HCT116 (cell line): ENCODE measurements around the gene RUNX2. TPM values are rescaled to one million over a fixed set of nuclear protein-coding genes. Genes with fewer than 3 reads are reported as not detected.

Experiments used
- ATAC-seq: fragments of 200-7000 bp; cut with Tn5 transposase; 2 replicates; pipeline ENCODE4 v1.9.1; 2020; ENCODE audit warnings: mild to moderate bottlenecking, moderate library complexity
- BruUV-seq: library from RNA; stranded (reverse); fragments of 400-500 nt; replicated peaks from 2 replicates; lab custom pipeline; 2021; lab: Mats Ljungman, UMichigan
- CTCF ChIA-PET: fragments of 300-600 bp; sonication (Branson Sonifier 250); formaldehyde crosslinking; loops from one replicate; lab custom pipeline; 2021; ENCODE audit warnings: antibody characterized with exemption; lab: Charles Lee
- POLR2A ChIA-PET: fragments of 300-600, 350-600 bp; sonication (Branson Sonifier 250); formaldehyde crosslinking; loops from one replicate; lab custom pipeline; 2021; ENCODE audit warnings: antibody characterized with exemption; lab: Charles Lee
- RAD21 ChIA-PET, 2 experiments: fragments of 300-600 bp; sonication (Branson Sonifier 250); formaldehyde crosslinking; loops; one replicate each; lab custom pipeline; 2023; ENCODE audit warnings: low total read pairs in 2 of 2; ENCODE audit not compliant: uncharacterized antibody in 2 of 2, unreplicated experiment in 2 of 2, low non-redundant PET in 1 of 2; lab: Charles Lee
- DNase-seq: peaks from one replicate; pipeline ENCODE4 v3.0.0-alpha.2; 2010; ENCODE audit warnings: low read depth, low spot score
- H2AFZ ChIP-seq: fragments of 200-600 bp; shearing (Covaris generic), sonication (generic); 2 replicates; pipeline ENCODE4 v1.6.1; 2017; ENCODE audit warnings: low read depth, mixed run types, mixed read lengths, antibody characterized with exemption, low read length; ENCODE audit not compliant: poor library complexity, severe bottlenecking
- H3K27ac ChIP-seq: 2 replicates; pipeline ENCODE4 v1.5.1; 2012; ENCODE audit warnings: low read depth, low read length
- H3K27me3 ChIP-seq: fragments of 200-600 bp; sonication (generic); 2 replicates; pipeline ENCODE4 v1.6.1; 2016; ENCODE audit warnings: mixed run types, low read length, mixed read lengths; ENCODE audit not compliant: insufficient read depth
- H3K36me3 ChIP-seq, 2 experiments: fragments of 200-500 bp in 1 of 2; fragments of 200-600 bp in 1 of 2; sonication (Bioruptor generic) in 1 of 2; sonication (generic) in 1 of 2; 2 replicates each; pipeline versions ENCODE4 v1.5.1 to v1.6.1; 2014 to 2016; ENCODE audit warnings: low read length in 2 of 2, inconsistent platforms in 1 of 2, mixed read lengths in 1 of 2, mixed run types in 1 of 2; ENCODE audit not compliant: insufficient read depth in 2 of 2, control insufficient read depth in 1 of 2
- H3K4me1 ChIP-seq, 2 experiments: fragments of 200-600 bp in 1 of 2; sonication (generic) in 1 of 2; 2 replicates each; pipeline versions ENCODE4 v1.5.1 to v1.6.1; 2012 to 2017; ENCODE audit warnings: low read length in 2 of 2, inconsistent platforms in 1 of 2, mild to moderate bottlenecking in 1 of 2, mixed read lengths in 1 of 2, mixed run types in 1 of 2, moderate library complexity in 1 of 2; ENCODE audit not compliant: insufficient read depth in 2 of 2, control insufficient read depth in 1 of 2
- H3K4me2 ChIP-seq: fragments of 200-600 bp; sonication (generic); 2 replicates; pipeline ENCODE4 v1.6.1; 2017; ENCODE audit warnings: mixed run types, low read length, mixed read lengths
- H3K4me3 ChIP-seq, 2 experiments: fragments of 200-600 bp in 1 of 2; sonication (generic) in 1 of 2; replicated peaks in 1 of 2; 2 replicates each; pipeline ENCODE4 v1.5.1; 2011 to 2016; ENCODE audit warnings: low read length in 2 of 2, control low read depth in 1 of 2, low read depth in 1 of 2, mild to moderate bottlenecking in 1 of 2, mixed read lengths in 1 of 2, mixed run types in 1 of 2
- H3K79me2 ChIP-seq: fragments of 200-600 bp; sonication (generic); 2 replicates; pipeline ENCODE4 v1.6.1; 2017; ENCODE audit warnings: mild to moderate bottlenecking, mixed run types, low read length, moderate library complexity, mixed read lengths; ENCODE audit not compliant: insufficient read depth
- H3K9ac ChIP-seq: fragments of 200-600 bp; sonication (generic); 2 replicates; pipeline ENCODE4 v1.6.1; 2016; ENCODE audit warnings: low read length, mixed read lengths
- H3K9me2 ChIP-seq: fragments of 200-600 bp; sonication (generic), shearing (Covaris generic); 2 replicates; pipeline ENCODE4 v1.6.1; 2017; ENCODE audit warnings: mixed run types, mild to moderate bottlenecking, moderate library complexity; ENCODE audit not compliant: insufficient read depth
- H3K9me3 ChIP-seq, 2 experiments: fragments of 200-500 bp in 1 of 2; fragments of 200-600 bp in 1 of 2; sonication (Bioruptor generic) in 1 of 2; sonication (generic) in 1 of 2; 2 replicates each; pipeline ENCODE4 v1.6.1; 2014 to 2017; ENCODE audit warnings: low read length in 2 of 2, mixed read lengths in 2 of 2, inconsistent platforms in 1 of 2, low read depth in 1 of 2, mild to moderate bottlenecking in 1 of 2, mixed run types in 1 of 2, moderate library complexity in 1 of 2; ENCODE audit not compliant: control insufficient read depth in 1 of 2, insufficient read depth in 1 of 2
- H4K20me1 ChIP-seq: fragments of 200-600 bp; sonication (generic), shearing (Covaris generic); 2 replicates; pipeline ENCODE4 v1.6.1; 2017; ENCODE audit warnings: mixed run types, mild to moderate bottlenecking, moderate library complexity; ENCODE audit not compliant: insufficient read depth
- CBX3 ChIP-seq: IDR thresholded peaks from 2 replicates; pipeline ENCODE4 v1.6.1; 2012; ENCODE audit warnings: low read depth
- CEBPB ChIP-seq: IDR thresholded peaks from 2 replicates; pipeline ENCODE4 v1.6.1; 2012; ENCODE audit warnings: low read depth
- EGR1 ChIP-seq: IDR thresholded peaks from 2 replicates; pipeline ENCODE4 v1.6.1; 2012; ENCODE audit warnings: low read depth
- ELF1 ChIP-seq: IDR thresholded peaks from 2 replicates; pipeline ENCODE4 v1.6.1; 2012; ENCODE audit warnings: low read depth, borderline replicate concordance
- EZH2phosphoT487 ChIP-seq: fragments of 200-600 bp; IDR thresholded peaks from 2 replicates; pipeline ENCODE4 v1.6.1; 2018; ENCODE audit warnings: antibody characterized with exemption, borderline replicate concordance
- FOSL1 ChIP-seq: IDR thresholded peaks from 2 replicates; pipeline ENCODE4 v1.6.1; 2012; ENCODE audit warnings: low read depth
- JUND ChIP-seq: IDR thresholded peaks from 2 replicates; pipeline ENCODE4 v1.6.1; 2012
- POLR2A ChIP-seq: IDR thresholded peaks from 2 replicates; pipeline ENCODE4 v1.7.0; 2011; ENCODE audit warnings: borderline replicate concordance; ENCODE audit not compliant: insufficient read depth, insufficient read length; ENCODE audit errors: extremely low read depth
- POLR2AphosphoS5 ChIP-seq: IDR thresholded peaks from 2 replicates; pipeline ENCODE4 v1.6.1; 2011; ENCODE audit warnings: mild to moderate bottlenecking, low read depth, low read length, moderate library complexity
- SIN3A ChIP-seq: IDR thresholded peaks from 2 replicates; pipeline ENCODE4 v1.6.1; 2012; ENCODE audit warnings: low read depth
- SP1 ChIP-seq: IDR thresholded peaks from 2 replicates; pipeline ENCODE4 v1.6.1; 2012; ENCODE audit warnings: low read depth
- SRF ChIP-seq: IDR thresholded peaks from 2 replicates; pipeline ENCODE4 v1.6.1; 2012; ENCODE audit warnings: low read depth
- TCF7L2 ChIP-seq: IDR thresholded peaks from 2 replicates; pipeline ENCODE4 v1.7.0; 2011; ENCODE audit warnings: borderline replicate concordance, inconsistent platforms; ENCODE audit not compliant: insufficient read depth, insufficient read length; ENCODE audit errors: extremely low read depth
- ZFX ChIP-seq: fragments of 450-650 bp; IDR thresholded peaks from 2 replicates; pipeline ENCODE4 v1.6.1; 2017
- ZNF274 ChIP-seq: fragments of 200-500 bp; sonication (Bioruptor generic); IDR thresholded peaks from 2 replicates; pipeline ENCODE4 v1.6.1; 2014; ENCODE audit warnings: mild to moderate bottlenecking, low read depth, low read length, inconsistent platforms
- intact Hi-C: fragments of 100-400 bp; cut with micrococcal nuclease; formaldehyde crosslinking; loops from 2 replicates; pipeline ENCODE4 v1.10.0; 2022
- total RNA-seq: library from RNA; stranded (reverse); gene quantifications from one replicate; pipeline ENCODE4 v1.2.1, GENCODE V29; 2021; ENCODE audit not compliant: unreplicated experiment
- TF ChIP-seq, protein P1 (sequence below), 3 experiments: fragments of 200-600 bp in 1 of 3; sonication (generic) in 1 of 3; IDR thresholded peaks in 2 of 3; conservative IDR thresholded peaks in 1 of 3; 2 replicates each; pipeline ENCODE4 v1.5.1; 2012 to 2017; ENCODE audit warnings: low read depth in 2 of 3, low read length in 2 of 3, antibody characterized with exemption in 1 of 3, borderline replicate concordance in 1 of 3, control low read depth in 1 of 3, mild to moderate bottlenecking in 1 of 3, mixed read lengths in 1 of 3, mixed run types in 1 of 3, moderate library complexity in 1 of 3; ENCODE audit not compliant: insufficient read depth in 1 of 3
- TF ChIP-seq, protein P2 (sequence below): IDR thresholded peaks from 2 replicates; pipeline ENCODE4 v1.6.1; 2011; ENCODE audit warnings: mild to moderate bottlenecking, low read length, moderate library complexity; ENCODE audit not compliant: insufficient replicate concordance; ENCODE audit errors: extremely low read depth
- TF ChIP-seq, protein P3 (sequence below): IDR thresholded peaks from 2 replicates; pipeline ENCODE4 v1.6.1; 2012; ENCODE audit warnings: low read depth
- TF ChIP-seq, protein P4 (sequence below): IDR thresholded peaks from 2 replicates; pipeline ENCODE4 v1.6.1; 2012

Gene RUNX2
- total RNA-seq, 1 experiment from 2014 or later = 1.1 TPM

DNA sequence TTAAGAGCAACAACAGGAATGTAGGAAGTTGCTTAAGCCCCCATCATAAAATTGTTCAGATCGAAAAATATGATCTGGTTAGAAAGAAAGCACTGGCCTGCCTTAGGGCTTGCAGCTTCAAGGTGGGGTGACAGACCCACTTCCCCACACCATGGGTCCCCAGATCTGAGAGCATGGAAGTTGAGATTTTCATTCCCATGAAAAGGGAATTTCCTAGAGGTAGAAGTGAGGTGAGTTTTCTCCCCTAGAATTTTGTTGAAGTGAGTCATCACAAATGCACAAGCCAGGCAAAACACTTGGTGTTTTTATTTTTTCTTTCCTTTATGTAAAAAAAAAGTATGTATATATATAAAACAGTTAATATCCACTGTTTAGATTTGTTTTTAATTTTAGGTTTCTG lies 263.2 kb downstream of the RUNX2 start:
- ChIA-PET POLR2A (no interaction called here), CTCF (no interaction called here), RAD21 (no interaction called here)
- H3K4me3 ChIP-seq = no peak overlapping the region
- intact Hi-C loops = no loop called here
- no peak overlapping the region for H3K27ac ChIP-seq
- no peak for TF ChIP-seq POLR2AphosphoS5
- TF ChIP-seq ZFX = no peak
- no peak for TF ChIP-seq FOSL1
- TF ChIP-seq CEBPB = no peak
- no peak for TF ChIP-seq ELF1
- TF ChIP-seq, protein P1, sequence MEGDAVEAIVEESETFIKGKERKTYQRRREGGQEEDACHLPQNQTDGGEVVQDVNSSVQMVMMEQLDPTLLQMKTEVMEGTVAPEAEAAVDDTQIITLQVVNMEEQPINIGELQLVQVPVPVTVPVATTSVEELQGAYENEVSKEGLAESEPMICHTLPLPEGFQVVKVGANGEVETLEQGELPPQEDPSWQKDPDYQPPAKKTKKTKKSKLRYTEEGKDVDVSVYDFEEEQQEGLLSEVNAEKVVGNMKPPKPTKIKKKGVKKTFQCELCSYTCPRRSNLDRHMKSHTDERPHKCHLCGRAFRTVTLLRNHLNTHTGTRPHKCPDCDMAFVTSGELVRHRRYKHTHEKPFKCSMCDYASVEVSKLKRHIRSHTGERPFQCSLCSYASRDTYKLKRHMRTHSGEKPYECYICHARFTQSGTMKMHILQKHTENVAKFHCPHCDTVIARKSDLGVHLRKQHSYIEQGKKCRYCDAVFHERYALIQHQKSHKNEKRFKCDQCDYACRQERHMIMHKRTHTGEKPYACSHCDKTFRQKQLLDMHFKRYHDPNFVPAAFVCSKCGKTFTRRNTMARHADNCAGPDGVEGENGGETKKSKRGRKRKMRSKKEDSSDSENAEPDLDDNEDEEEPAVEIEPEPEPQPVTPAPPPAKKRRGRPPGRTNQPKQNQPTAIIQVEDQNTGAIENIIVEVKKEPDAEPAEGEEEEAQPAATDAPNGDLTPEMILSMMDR (IDR thresholded peaks at IDR 0.05 in 2 of 3, conservative IDR thresholded peaks at IDR 0.05 in 1 of 3; ENCODE audit: borderline replicate concordance in 1 of 3, insufficient read depth in 1 of 3, low read depth in 2 of 3, low read length in 2 of 3) = no peak
- TF ChIP-seq, protein P2, sequence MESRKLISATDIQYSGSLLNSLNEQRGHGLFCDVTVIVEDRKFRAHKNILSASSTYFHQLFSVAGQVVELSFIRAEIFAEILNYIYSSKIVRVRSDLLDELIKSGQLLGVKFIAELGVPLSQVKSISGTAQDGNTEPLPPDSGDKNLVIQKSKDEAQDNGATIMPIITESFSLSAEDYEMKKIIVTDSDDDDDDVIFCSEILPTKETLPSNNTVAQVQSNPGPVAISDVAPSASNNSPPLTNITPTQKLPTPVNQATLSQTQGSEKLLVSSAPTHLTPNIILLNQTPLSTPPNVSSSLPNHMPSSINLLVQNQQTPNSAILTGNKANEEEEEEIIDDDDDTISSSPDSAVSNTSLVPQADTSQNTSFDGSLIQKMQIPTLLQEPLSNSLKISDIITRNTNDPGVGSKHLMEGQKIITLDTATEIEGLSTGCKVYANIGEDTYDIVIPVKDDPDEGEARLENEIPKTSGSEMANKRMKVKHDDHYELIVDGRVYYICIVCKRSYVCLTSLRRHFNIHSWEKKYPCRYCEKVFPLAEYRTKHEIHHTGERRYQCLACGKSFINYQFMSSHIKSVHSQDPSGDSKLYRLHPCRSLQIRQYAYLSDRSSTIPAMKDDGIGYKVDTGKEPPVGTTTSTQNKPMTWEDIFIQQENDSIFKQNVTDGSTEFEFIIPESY = no peak
- no peak for TF ChIP-seq POLR2A
- no peak for TF ChIP-seq SRF
- no peak for TF ChIP-seq SP1
- TF ChIP-seq CBX3 = no peak
- no peak for TF ChIP-seq EZH2phosphoT487
- no peak for TF ChIP-seq ZNF274
- no peak for TF ChIP-seq EGR1
- no peak for TF ChIP-seq JUND
- no peak for TF ChIP-seq SIN3A
- no peak for TF ChIP-seq TCF7L2
- TF ChIP-seq, protein P3, sequence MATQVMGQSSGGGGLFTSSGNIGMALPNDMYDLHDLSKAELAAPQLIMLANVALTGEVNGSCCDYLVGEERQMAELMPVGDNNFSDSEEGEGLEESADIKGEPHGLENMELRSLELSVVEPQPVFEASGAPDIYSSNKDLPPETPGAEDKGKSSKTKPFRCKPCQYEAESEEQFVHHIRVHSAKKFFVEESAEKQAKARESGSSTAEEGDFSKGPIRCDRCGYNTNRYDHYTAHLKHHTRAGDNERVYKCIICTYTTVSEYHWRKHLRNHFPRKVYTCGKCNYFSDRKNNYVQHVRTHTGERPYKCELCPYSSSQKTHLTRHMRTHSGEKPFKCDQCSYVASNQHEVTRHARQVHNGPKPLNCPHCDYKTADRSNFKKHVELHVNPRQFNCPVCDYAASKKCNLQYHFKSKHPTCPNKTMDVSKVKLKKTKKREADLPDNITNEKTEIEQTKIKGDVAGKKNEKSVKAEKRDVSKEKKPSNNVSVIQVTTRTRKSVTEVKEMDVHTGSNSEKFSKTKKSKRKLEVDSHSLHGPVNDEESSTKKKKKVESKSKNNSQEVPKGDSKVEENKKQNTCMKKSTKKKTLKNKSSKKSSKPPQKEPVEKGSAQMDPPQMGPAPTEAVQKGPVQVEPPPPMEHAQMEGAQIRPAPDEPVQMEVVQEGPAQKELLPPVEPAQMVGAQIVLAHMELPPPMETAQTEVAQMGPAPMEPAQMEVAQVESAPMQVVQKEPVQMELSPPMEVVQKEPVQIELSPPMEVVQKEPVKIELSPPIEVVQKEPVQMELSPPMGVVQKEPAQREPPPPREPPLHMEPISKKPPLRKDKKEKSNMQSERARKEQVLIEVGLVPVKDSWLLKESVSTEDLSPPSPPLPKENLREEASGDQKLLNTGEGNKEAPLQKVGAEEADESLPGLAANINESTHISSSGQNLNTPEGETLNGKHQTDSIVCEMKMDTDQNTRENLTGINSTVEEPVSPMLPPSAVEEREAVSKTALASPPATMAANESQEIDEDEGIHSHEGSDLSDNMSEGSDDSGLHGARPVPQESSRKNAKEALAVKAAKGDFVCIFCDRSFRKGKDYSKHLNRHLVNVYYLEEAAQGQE = no peak
- TF ChIP-seq, protein P4, sequence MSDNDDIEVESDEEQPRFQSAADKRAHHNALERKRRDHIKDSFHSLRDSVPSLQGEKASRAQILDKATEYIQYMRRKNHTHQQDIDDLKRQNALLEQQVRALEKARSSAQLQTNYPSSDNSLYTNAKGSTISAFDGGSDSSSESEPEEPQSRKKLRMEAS = no peak
- H3K79me2 ChIP-seq = no peaks in the 10 kb centered on the region
- H3K9me3 ChIP-seq = no peaks in the 10 kb centered on the region
- no peak overlapping the region for H3K9ac ChIP-seq
- no TSS peak for BruUV-seq
- no peaks in the 10 kb centered on the region for H3K9me2 ChIP-seq
- DNase-seq (no peak), ATAC-seq (no peak)
- peak overlapping the region; percentile 37 for H2AFZ ChIP-seq
- no peaks in the 10 kb centered on the region for H3K36me3 ChIP-seq
- peaks cover 7 to 23% of the 10 kb centered on the region in 2 experiments; a peak in 3 of 4 replicates for H3K4me1 ChIP-seq
- H4K20me1 ChIP-seq = no peaks in the 10 kb centered on the region
- no peaks in the 10 kb centered on the region for H3K27me3 ChIP-seq
- H3K4me2 ChIP-seq = no peak overlapping the region
